NT2/D1 (cell line): ENCODE results near the gene FCER1G.

Experiments
- SUZ12 ChIP-seq: IDR thresholded peaks from 2 replicates; pipeline ENCODE4 v1.6.1; 2011; ENCODE audit not compliant: insufficient read length, insufficient read depth; ENCODE audit errors: extremely low read depth
- YY1 ChIP-seq: IDR thresholded peaks from 2 replicates; pipeline ENCODE4 v1.6.1; 2011; ENCODE audit not compliant: insufficient read length, insufficient read depth

DNA sequence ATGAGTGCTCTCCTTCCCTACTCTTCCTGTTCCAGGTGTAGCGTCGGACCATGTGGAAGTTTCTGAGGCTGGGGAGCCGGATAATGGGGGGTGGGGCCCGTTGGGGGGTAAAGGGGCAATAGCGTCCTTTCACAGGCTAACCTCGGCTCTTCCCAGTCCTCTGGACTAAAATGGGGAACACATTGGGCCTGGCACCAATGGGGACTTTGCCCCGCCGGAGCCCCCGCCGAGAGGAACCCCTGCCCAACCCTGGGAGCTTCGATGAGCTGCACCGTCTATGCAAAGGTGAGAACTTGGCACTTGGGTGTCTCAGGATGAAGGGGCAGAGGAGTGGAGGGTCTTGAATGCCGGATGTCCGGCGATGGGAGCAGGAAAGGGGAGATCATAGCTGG is 11.2 kb downstream of the FCER1G start:
- TF ChIP-seq SUZ12 (no peak), YY1 (no peak)
